H1 (cell line): ENCODE data around the gene SMCP. TPM values are rescaled to one million over a fixed set of nuclear protein-coding genes. Genes with fewer than 3 reads are reported as not detected.

Experiments
- CTCF ChIA-PET: fragments of 300-600 bp; sonication (Branson Sonifier 250); formaldehyde crosslinking; loops from one replicate; lab custom pipeline; 2021; ENCODE audit not compliant: partially characterized antibody; lab: Charles Lee
- POLR2A ChIA-PET: fragments of 300-600 bp; sonication (Branson Sonifier 250); formaldehyde crosslinking; loops from one replicate; lab custom pipeline; 2021; ENCODE audit warnings: inconsistent platforms; ENCODE audit not compliant: partially characterized antibody; lab: Charles Lee
- DNase-seq, 2 experiments: peaks; one replicate each; pipeline versions ENCODE4 v3.0.0 to v3.0.0-alpha.2; 2010 to 2022; ENCODE audit warnings: low spot score in 2 of 2, low read depth in 1 of 2, mixed read lengths in 1 of 2
- FAIRE-seq: peaks from 2 replicates; lab custom pipeline; 2011; peaks lifted over from hg19 to GRCh38; lab: Jason Lieb, UNC
- H2AFZ ChIP-seq: 2 replicates; pipeline ENCODE4 v1.8.1; 2012; ENCODE audit warnings: low read length, inconsistent platforms
- H2AK5ac ChIP-seq: 2 replicates; pipeline ENCODE4 v1.6.1; 2013; ENCODE audit warnings: low read depth, low read length
- H2BK120ac ChIP-seq: replicated peaks from 2 replicates; pipeline ENCODE3; 2013; ENCODE audit warnings: low read depth, low read length, inconsistent platforms
- H2BK12ac ChIP-seq: 2 replicates; pipeline ENCODE4 v1.6.1; 2013; ENCODE audit warnings: low read depth, low read length
- H2BK15ac ChIP-seq: 2 replicates; pipeline ENCODE4 v1.6.1; 2013; ENCODE audit warnings: low read length
- H2BK20ac ChIP-seq: 2 replicates; pipeline ENCODE4 v1.6.1; 2013; ENCODE audit warnings: low read length
- H2BK5ac ChIP-seq: 2 replicates; pipeline ENCODE4 v1.6.1; 2013; ENCODE audit warnings: low read depth, low read length
- H3K14ac ChIP-seq: 2 replicates; pipeline ENCODE4 v1.6.1; 2013; ENCODE audit warnings: inconsistent platforms; ENCODE audit not compliant: insufficient read length
- H3K18ac ChIP-seq: 2 replicates; pipeline ENCODE4 v1.6.1; 2013; ENCODE audit warnings: low read length; ENCODE audit errors: extremely low read depth
- H3K23ac ChIP-seq: 2 replicates; pipeline ENCODE4 v1.6.1; 2013; ENCODE audit warnings: inconsistent platforms; ENCODE audit not compliant: insufficient read length
- H3K23me2 ChIP-seq: 2 replicates; pipeline ENCODE4 v1.6.1; 2013; ENCODE audit warnings: low read depth, low read length
- H3K27ac ChIP-seq: 2 replicates; pipeline ENCODE4 v1.6.1; 2011; ENCODE audit warnings: low read depth, low read length, inconsistent platforms
- H3K27me3 ChIP-seq, 4 experiments: replicated peaks in 1 of 4; 1 replicate in 1 of 4; 2 replicates in 3 of 4; pipeline versions ENCODE4 v1.6.1 to v1.8.1; 2011 to 2013; ENCODE audit warnings: low read length in 3 of 4, mild to moderate bottlenecking in 3 of 4, inconsistent platforms in 2 of 4, mixed read lengths in 2 of 4, moderate library complexity in 1 of 4; ENCODE audit not compliant: control insufficient read depth in 3 of 4, insufficient read depth in 3 of 4; ENCODE audit errors: extremely low read depth in 1 of 4
- H3K36me3 ChIP-seq, 4 experiments: 2 replicates each; pipeline versions ENCODE4 v1.6.1 to v1.8.1; 2011 to 2013; ENCODE audit warnings: mild to moderate bottlenecking in 4 of 4, low read length in 3 of 4, moderate library complexity in 2 of 4, control low read depth in 1 of 4, inconsistent platforms in 1 of 4; ENCODE audit not compliant: insufficient read depth in 4 of 4, control insufficient read depth in 2 of 4
- H3K4ac ChIP-seq: replicated peaks from 2 replicates; pipeline ENCODE3; 2013; ENCODE audit warnings: low read length, low read depth, mixed read lengths, inconsistent platforms; ENCODE audit not compliant: insufficient read length
- H3K4me1 ChIP-seq, 4 experiments: replicated peaks in 1 of 4; 1 replicate in 1 of 4; 2 replicates in 3 of 4; pipeline versions ENCODE4 v1.6.1 to v1.8.1; 2011 to 2013; ENCODE audit warnings: low read length in 3 of 4, inconsistent platforms in 2 of 4, mixed read lengths in 1 of 4; ENCODE audit not compliant: insufficient read depth in 4 of 4, control insufficient read depth in 3 of 4
- H3K4me2 ChIP-seq, 2 experiments: 2 replicates each; pipeline versions ENCODE4 v1.6.1 to v1.8.1; 2011 to 2013; ENCODE audit warnings: low read depth in 2 of 2, low read length in 2 of 2, control low read depth in 1 of 2, inconsistent platforms in 1 of 2, mild to moderate bottlenecking in 1 of 2; ENCODE audit not compliant: insufficient read depth in 1 of 2
- H3K4me3 ChIP-seq, 4 experiments: fragments of 200-600, 300-600 bp in 1 of 4; sonication (generic), shearing (Covaris generic), sonication (Bioruptor Twin) in 1 of 4; 2 replicates each; pipeline versions ENCODE4 v1.5.1 to v1.8.1; 2011 to 2016; ENCODE audit warnings: low read length in 4 of 4, low read depth in 3 of 4, control low read depth in 2 of 4, inconsistent platforms in 2 of 4, mild to moderate bottlenecking in 2 of 4, mixed read lengths in 1 of 4, moderate library complexity in 1 of 4; ENCODE audit not compliant: insufficient read depth in 2 of 4; ENCODE audit errors: extremely low read depth in 1 of 4
- H3K56ac ChIP-seq: replicated peaks from 2 replicates; pipeline ENCODE3; 2013; ENCODE audit warnings: low read depth, mild to moderate bottlenecking, mixed read lengths, low read length, inconsistent platforms; ENCODE audit not compliant: insufficient read length
- H3K79me1 ChIP-seq: 2 replicates; pipeline ENCODE4 v1.6.1; 2013; ENCODE audit warnings: low read depth, low read length, control low read depth
- H3K79me2 ChIP-seq, 2 experiments: 2 replicates each; pipeline versions ENCODE4 v1.6.1 to v1.8.1; 2012 to 2013; ENCODE audit warnings: low read length in 2 of 2, mild to moderate bottlenecking in 2 of 2, inconsistent platforms in 1 of 2; ENCODE audit not compliant: insufficient read depth in 2 of 2, control insufficient read depth in 1 of 2
- H3K9ac ChIP-seq, 4 experiments: replicated peaks in 1 of 4; 1 replicate in 1 of 4; 2 replicates in 3 of 4; pipeline versions ENCODE4 v1.6.1 to v1.8.1; 2011 to 2013; ENCODE audit warnings: low read depth in 3 of 4, low read length in 3 of 4, control low read depth in 2 of 4, mild to moderate bottlenecking in 2 of 4, moderate library complexity in 2 of 4, inconsistent platforms in 1 of 4; ENCODE audit errors: extremely low read depth in 1 of 4
- H3K9me3 ChIP-seq, 2 experiments: 2 replicates each; pipeline versions ENCODE4 v1.6.1 to v1.8.1; 2012 to 2013; ENCODE audit warnings: mild to moderate bottlenecking in 2 of 2, moderate library complexity in 2 of 2, control low read depth in 1 of 2, inconsistent platforms in 1 of 2, low read depth in 1 of 2, low read length in 1 of 2, mixed read lengths in 1 of 2; ENCODE audit not compliant: insufficient read depth in 2 of 2
- H4K20me1 ChIP-seq, 2 experiments: replicated peaks in 1 of 2; 2 replicates each; pipeline versions ENCODE3 to v1.8.1; 2011 to 2013; ENCODE audit warnings: inconsistent platforms in 2 of 2, low read length in 2 of 2, mild to moderate bottlenecking in 1 of 2; ENCODE audit not compliant: insufficient read depth in 2 of 2, control insufficient read depth in 1 of 2
- H4K5ac ChIP-seq: 2 replicates; pipeline ENCODE4 v1.6.1; 2013; ENCODE audit warnings: low read length, low read depth, mixed read lengths, inconsistent platforms; ENCODE audit not compliant: insufficient read length
- H4K8ac ChIP-seq: 2 replicates; pipeline ENCODE4 v1.8.0; 2013; ENCODE audit warnings: mild to moderate bottlenecking, moderate library complexity, low read length, inconsistent platforms; ENCODE audit not compliant: insufficient read depth; ENCODE audit errors: extremely low read depth
- H4K91ac ChIP-seq: replicated peaks from 2 replicates; pipeline ENCODE3; 2013; ENCODE audit warnings: low read length, mixed read lengths, inconsistent platforms; ENCODE audit not compliant: insufficient read length
- FOSL1 ChIP-seq: IDR thresholded peaks from 2 replicates; pipeline ENCODE4 v1.6.1; 2011; ENCODE audit warnings: mild to moderate bottlenecking, low read depth, low read length, moderate library complexity; ENCODE audit not compliant: insufficient read depth
- WGBS, 2 experiments: shearing (Covaris generic) in 1 of 2; methylation state at CpG; one replicate each; pipeline versions ENCODE4 v1.1.6 to v1.1.7; 2013 to 2015; ENCODE audit warnings: low lambda C conversion rate in 2 of 2, mixed read lengths in 2 of 2, inconsistent platforms in 1 of 2, low coverage in 1 of 2, missing lambda C conversion rate in 1 of 2; ENCODE audit not compliant: insufficient replicate concordance in 2 of 2, insufficient coverage in 1 of 2, insufficient read length in 1 of 2; ENCODE audit errors: extremely low coverage in 1 of 2, missing lambda C conversion rate in 1 of 2; 5-methylcytosine and 5-hydroxymethylcytosine counted together
- polyA plus RNA-seq, 7 experiments: library from polyadenylated mRNA; depleted of rRNA in 3 of 7; stranded (reverse) in 5 of 7; unstranded in 2 of 7; fragments of >200 nt in 5 of 7; fragments of 200-250 nt in 2 of 7; gene quantifications; 1 replicate in 5 of 7; 2 replicates in 1 of 7; 4 replicates in 1 of 7; pipeline versions ENCODE4 v1.2.1 to v1.2.3, GENCODE V29; 2011 to 2013; ENCODE audit warnings: missing spikeins in 2 of 7, mixed read lengths in 2 of 7
- total RNA-seq: library from RNA; stranded (reverse); fragmentation: NEBNext Ultra II Directional; extraction: Animal tissue kit (Norgen Biotek cat#: 25700); gene quantifications from 2 replicates; pipeline ENCODE4 v1.2.1, GENCODE V29; 2021

Gene SMCP
- total and polyA plus RNA-seq, 2 of the 8 experiments (the other 6 are each of a cell fraction or from before 2014, with no cell fraction given), result not detected

DNA sequence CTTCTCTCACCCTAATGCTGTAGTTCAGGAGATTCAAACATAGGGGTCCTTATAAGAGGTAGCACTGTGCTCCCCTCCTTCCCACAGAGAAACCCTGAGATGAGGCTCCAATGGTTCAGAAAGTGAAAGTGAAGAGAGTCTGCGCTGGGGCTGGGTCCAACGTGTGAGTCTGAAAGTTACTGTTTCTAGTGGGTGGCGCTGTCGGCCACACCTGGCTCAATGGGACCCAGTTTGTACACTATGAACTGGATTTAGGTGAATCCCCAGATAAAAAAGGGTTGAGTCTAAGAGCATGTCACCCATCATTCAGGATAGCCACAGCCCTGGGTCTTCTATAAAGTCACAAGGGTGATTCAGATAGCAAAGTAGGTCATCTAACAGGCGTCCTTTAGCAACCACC, 2.8 kb downstream of the SMCP start:
- Histone ChIP-seq H3K27me3 (no peaks in the 10 kb centered on the region), H4K20me1 (no peaks in the 10 kb centered on the region), H3K56ac (no peak overlapping the region), H3K4me1 (no peaks in the 10 kb centered on the region), H4K5ac (no peak overlapping the region), H2BK120ac (no peak overlapping the region), H2BK12ac (no peak overlapping the region), H2AFZ (no peak overlapping the region), H3K27ac (no peak overlapping the region), H2BK5ac (no peak overlapping the region), H3K79me2 (no peaks in the 10 kb centered on the region), H3K9ac (no peak overlapping the region), H2AK5ac (no peak overlapping the region), H3K14ac (no peak overlapping the region), H2BK20ac (no peak overlapping the region), H2BK15ac (no peak overlapping the region), H3K79me1 (no peaks in the 10 kb centered on the region), H4K8ac (no peak overlapping the region), H3K4me3 (no peak overlapping the region), H3K4me2 (no peak overlapping the region), H3K4ac (no peak overlapping the region), H3K18ac (no peak overlapping the region), H3K36me3 (no peaks in the 10 kb centered on the region), H3K23ac (no peak overlapping the region), H3K9me3 (peaks cover 3% of the 10 kb centered on the region in 2 experiments; a peak in 1 of 4 replicates), H4K91ac (no peak overlapping the region), H3K23me2 (no peaks in the 10 kb centered on the region)
- no peak for TF ChIP-seq FOSL1
- ChIA-PET CTCF (interaction anchor here (1.0 kb wide), 1 partner anchor 614 kb away, joined by 3 read pairs; no protein-coding TSS in a partner anchor), POLR2A (no interaction called here)
- no peak for DNase-seq
- WGBS, 2 experiments, result 90% methylated on average over 5 of the region's 5 CpGs; no CpG with 5 or more reads in 1 of the 2 experiments
- no peak for FAIRE-seq
